DOHH2 (cell line): ENCODE measurements around the gene CD209.

ENCODE experiments used
- CTCF ChIP-seq: fragments of 200-600 bp; sonication (generic); IDR thresholded peaks from one replicate; pipeline ENCODE4 v1.5.1; 2014; ENCODE audit warnings: antibody characterized with exemption, mild to moderate bottlenecking, low read depth, low read length; ENCODE audit not compliant: poor library complexity, severe bottlenecking
- EZH2phosphoT487 ChIP-seq: fragments of 200-600 bp; sonication (generic); IDR thresholded peaks from 2 replicates; pipeline ENCODE4 v1.6.1; 2017; ENCODE audit warnings: borderline replicate concordance, mild to moderate bottlenecking, antibody characterized with exemption, low read length, moderate library complexity, mixed read lengths

GRCh38 chr19:7784856-7785255 lies 37.5 kb upstream of the CD209 start:
- TF ChIP-seq CTCF (no peak), EZH2phosphoT487 (no peak)
